ENCODE results near the gene SCRN2.

The SCRN2 gene

DNA sequence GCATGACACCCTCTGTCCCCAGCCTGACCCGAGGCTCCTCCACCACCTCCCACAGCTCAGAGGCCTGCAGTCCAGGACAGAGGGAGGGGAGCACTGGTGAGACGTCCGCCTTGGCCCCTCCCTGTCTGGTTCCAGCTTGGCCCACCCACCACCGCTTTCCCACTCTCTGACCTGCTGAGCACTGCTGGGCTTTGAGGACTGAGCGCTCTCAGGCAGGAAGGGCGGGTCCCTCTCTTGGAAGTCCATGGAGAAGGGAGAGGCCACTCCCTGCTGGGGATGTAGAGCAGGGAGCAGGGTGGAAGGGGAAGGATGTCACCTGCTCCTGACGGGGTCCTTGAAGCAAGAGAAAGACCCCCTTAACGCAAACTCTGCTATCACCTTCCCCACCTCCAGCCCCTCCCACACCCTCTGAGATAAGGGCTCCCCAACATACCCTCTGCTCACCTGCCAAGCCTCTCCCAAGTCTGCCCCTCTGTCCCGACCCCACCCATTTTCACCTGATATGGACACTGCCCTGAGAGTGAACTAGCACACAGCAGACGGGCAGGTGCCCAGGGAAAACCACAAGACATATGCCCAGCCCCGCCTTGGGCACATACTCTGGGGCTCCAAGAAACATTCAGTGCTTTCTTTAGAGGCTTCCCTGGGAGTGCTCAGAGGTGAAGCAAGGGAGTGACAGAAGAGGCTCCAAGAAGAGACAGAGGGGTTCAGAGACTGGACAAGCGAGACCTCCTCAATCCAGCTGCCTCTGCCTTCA is 20.9 kb downstream of the SCRN2 start:
- Histone ChIP-seq H4K20me1 (ENCODE audit: insufficient read depth) (no peaks in the 10 kb centered on the region), H3K36me3 (ENCODE audit: insufficient read depth) (no peaks in the 10 kb centered on the region), H3K79me2 (ENCODE audit: insufficient read depth, low read depth) (no peaks in the 10 kb centered on the region), H3K27me3 (ENCODE audit: insufficient read depth, low read depth) (no peaks in the 10 kb centered on the region), H3K4me3 (IDR thresholded peaks at IDR 0.05; ENCODE audit: insufficient read depth, low read depth, low read length) (no peak overlapping the region), H3K27ac (no peak overlapping the region), H3K4me1 (ENCODE audit: low read depth, poor library complexity, severe bottlenecking) (peaks cover 23% of the 10 kb centered on the region), H3K9ac (no peak overlapping the region), H3K4me2 (peak overlapping the region; percentile 72), H2AFZ (ENCODE audit: low read depth) (no peak overlapping the region)
- TF ChIP-seq, protein P1, sequence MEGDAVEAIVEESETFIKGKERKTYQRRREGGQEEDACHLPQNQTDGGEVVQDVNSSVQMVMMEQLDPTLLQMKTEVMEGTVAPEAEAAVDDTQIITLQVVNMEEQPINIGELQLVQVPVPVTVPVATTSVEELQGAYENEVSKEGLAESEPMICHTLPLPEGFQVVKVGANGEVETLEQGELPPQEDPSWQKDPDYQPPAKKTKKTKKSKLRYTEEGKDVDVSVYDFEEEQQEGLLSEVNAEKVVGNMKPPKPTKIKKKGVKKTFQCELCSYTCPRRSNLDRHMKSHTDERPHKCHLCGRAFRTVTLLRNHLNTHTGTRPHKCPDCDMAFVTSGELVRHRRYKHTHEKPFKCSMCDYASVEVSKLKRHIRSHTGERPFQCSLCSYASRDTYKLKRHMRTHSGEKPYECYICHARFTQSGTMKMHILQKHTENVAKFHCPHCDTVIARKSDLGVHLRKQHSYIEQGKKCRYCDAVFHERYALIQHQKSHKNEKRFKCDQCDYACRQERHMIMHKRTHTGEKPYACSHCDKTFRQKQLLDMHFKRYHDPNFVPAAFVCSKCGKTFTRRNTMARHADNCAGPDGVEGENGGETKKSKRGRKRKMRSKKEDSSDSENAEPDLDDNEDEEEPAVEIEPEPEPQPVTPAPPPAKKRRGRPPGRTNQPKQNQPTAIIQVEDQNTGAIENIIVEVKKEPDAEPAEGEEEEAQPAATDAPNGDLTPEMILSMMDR (conservative IDR thresholded peaks at IDR 0.05; ENCODE audit: low read depth, low read length), result no peak

DNA sequence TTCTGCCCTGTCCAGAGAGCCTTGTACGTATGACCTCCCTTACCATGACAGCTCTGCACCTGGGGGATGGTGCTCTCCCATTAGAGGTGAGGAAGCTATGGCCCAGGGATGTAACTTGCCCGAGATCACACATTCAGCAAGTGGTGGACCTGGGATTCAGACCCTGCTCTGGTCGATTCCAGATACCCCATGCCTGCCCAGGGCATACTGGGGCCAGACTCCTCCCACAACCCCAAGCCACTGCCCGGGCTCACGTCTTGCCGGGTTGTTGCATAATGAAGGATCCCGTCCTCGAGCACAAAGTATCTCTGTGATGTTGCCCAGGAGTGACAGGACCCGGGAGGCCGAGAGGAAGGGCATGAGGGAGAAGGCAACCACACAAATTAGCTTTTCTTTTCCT is 21.6 kb downstream of the SCRN2 start:
- Histone ChIP-seq H3K27ac (no peak overlapping the region), H4K20me1 (ENCODE audit: insufficient read depth) (no peaks in the 10 kb centered on the region), H3K4me1 (ENCODE audit: low read depth, poor library complexity, severe bottlenecking) (peaks cover 23% of the 10 kb centered on the region), H2AFZ (ENCODE audit: low read depth) (no peak overlapping the region), H3K36me3 (ENCODE audit: insufficient read depth) (no peaks in the 10 kb centered on the region), H3K9ac (no peak overlapping the region), H3K27me3 (ENCODE audit: insufficient read depth, low read depth) (no peaks in the 10 kb centered on the region), H3K79me2 (ENCODE audit: insufficient read depth, low read depth) (no peaks in the 10 kb centered on the region), H3K4me2 (no peak overlapping the region), H3K4me3 (IDR thresholded peaks at IDR 0.05; ENCODE audit: insufficient read depth, low read depth, low read length) (no peak overlapping the region)
- TF ChIP-seq, protein P1 (conservative IDR thresholded peaks at IDR 0.05; ENCODE audit: low read depth, low read length), result no peak

DNA sequence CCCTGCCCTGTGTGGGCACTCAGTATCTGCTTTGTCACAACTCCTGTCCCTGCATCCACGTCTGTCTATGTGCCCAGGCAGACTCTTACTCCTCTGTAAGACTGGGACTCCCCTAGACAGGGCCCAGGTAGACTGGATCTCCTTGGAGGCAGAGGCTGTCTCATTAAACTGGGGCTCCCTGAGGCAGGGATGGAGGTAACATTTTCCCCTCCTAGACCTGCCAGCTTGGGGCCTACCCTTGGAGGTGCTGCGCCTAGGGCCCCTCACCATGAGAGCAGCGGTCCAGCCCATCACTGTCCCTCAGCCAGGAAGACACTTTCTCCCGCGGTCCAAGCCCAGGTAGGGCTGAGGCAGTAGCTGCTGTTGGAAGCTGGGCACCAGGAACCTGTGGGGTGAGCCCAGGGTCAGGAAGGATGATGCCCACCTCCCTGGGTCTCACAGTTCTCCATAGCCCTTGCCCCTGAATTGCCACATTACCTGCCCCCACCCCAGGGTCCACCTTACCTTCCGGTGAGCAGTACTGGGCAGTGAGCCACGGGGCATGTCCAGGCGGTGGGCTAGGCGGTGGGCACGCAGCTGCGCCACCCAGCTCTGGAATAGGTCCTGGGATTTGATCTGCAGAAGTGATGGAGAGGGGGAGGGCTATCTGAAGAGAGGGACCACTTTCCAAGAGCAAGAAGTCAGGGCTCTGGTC is 22.9 kb downstream of the SCRN2 start:
- no peak overlapping the region for H3K9ac ChIP-seq
- TF ChIP-seq, protein P1 (conservative IDR thresholded peaks at IDR 0.05; ENCODE audit: low read depth, low read length), result no peak
- no peak overlapping the region for H3K4me3 ChIP-seq (IDR thresholded peaks at IDR 0.05; ENCODE audit: insufficient read depth, low read depth, low read length)
- H3K79me2 ChIP-seq (ENCODE audit: insufficient read depth, low read depth), result no peaks in the 10 kb centered on the region
- no peak overlapping the region for H3K27ac ChIP-seq
- H2AFZ ChIP-seq (ENCODE audit: low read depth), result no peak overlapping the region
- H4K20me1 ChIP-seq (ENCODE audit: insufficient read depth), result no peaks in the 10 kb centered on the region
- H3K36me3 ChIP-seq (ENCODE audit: insufficient read depth), result no peaks in the 10 kb centered on the region
- H3K4me1 ChIP-seq (ENCODE audit: low read depth, poor library complexity, severe bottlenecking), result peaks cover 23% of the 10 kb centered on the region
- no peaks in the 10 kb centered on the region for H3K27me3 ChIP-seq (ENCODE audit: insufficient read depth, low read depth)
- H3K4me2 ChIP-seq, result no peak overlapping the region

DNA sequence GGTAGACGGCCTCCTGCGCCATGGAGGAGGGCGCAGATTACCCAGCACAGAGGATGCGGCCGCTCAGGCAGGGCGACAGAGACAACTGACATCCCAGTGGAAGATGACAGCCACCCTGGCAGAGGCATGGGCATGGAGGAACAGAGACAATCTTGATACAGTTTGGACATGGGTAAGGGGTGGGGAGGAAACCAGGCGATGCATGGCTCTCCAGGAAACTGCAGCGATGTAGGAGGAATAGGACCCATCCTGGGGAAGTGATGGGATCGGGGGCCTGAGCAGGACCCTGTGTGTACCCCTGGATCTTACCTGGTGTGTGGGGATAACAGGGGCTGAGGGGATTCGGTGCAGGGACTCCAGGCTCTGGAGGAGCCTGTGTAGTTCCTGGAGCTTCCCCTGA is 24.1 kb downstream of the SCRN2 start:
- Histone ChIP-seq H3K4me2 (no peak overlapping the region), H2AFZ (ENCODE audit: low read depth) (no peak overlapping the region), H3K27ac (no peak overlapping the region), H3K27me3 (ENCODE audit: insufficient read depth, low read depth) (no peaks in the 10 kb centered on the region), H3K4me3 (IDR thresholded peaks at IDR 0.05; ENCODE audit: insufficient read depth, low read depth, low read length) (no peak overlapping the region), H3K4me1 (ENCODE audit: low read depth, poor library complexity, severe bottlenecking) (peaks cover 11% of the 10 kb centered on the region), H3K9ac (no peak overlapping the region), H3K79me2 (ENCODE audit: insufficient read depth, low read depth) (no peaks in the 10 kb centered on the region), H3K36me3 (ENCODE audit: insufficient read depth) (no peaks in the 10 kb centered on the region), H4K20me1 (ENCODE audit: insufficient read depth) (no peaks in the 10 kb centered on the region)
- TF ChIP-seq, protein P1 (conservative IDR thresholded peaks at IDR 0.05; ENCODE audit: low read depth, low read length), result no peak
